SK-N-SH (cell line): ENCODE results near the gene KY. TPM values are rescaled to one million over a fixed set of nuclear protein-coding genes. Genes with fewer than 3 reads are reported as not detected.

Source experiments
- CTCF ChIA-PET: fragments of 300-600, 350-600 bp; formaldehyde crosslinking; extraction: SDS; loops from one replicate; lab custom pipeline; 2021; lab: Yijun Ruan, JAX
- POLR2A ChIA-PET: fragments of 350-600 bp; sonication (Branson Sonifier 250); formaldehyde crosslinking; extraction: SDS; loops from one replicate; lab custom pipeline; 2020; ENCODE audit warnings: antibody characterized with exemption, inconsistent platforms; lab: Yijun Ruan, JAX
- DNase-seq: peaks from one replicate; pipeline ENCODE4 v3.0.0; 2012
- H2AFZ ChIP-seq: fragments of 200-600 bp; sonication (generic); 2 replicates; pipeline ENCODE4 v1.8.1; 2016; ENCODE audit warnings: antibody characterized with exemption, mild to moderate bottlenecking, low read depth
- H3F3A ChIP-seq: fragments of 200-600 bp; sonication (generic); replicated peaks from 2 replicates; pipeline ENCODE3; 2016; ENCODE audit warnings: antibody characterized with exemption, mild to moderate bottlenecking; ENCODE audit not compliant: insufficient read depth
- H3K27ac ChIP-seq, 2 experiments: fragments of 200-500 bp in 1 of 2; fragments of 200-600 bp in 1 of 2; sonication (Bioruptor generic) in 1 of 2; sonication (generic), shearing (Covaris generic) in 1 of 2; 2 replicates each; pipeline versions ENCODE4 v1.5.1 to v1.6.1; 2014 to 2016; ENCODE audit warnings: low read depth in 2 of 2, inconsistent platforms in 1 of 2, low read length in 1 of 2, mild to moderate bottlenecking in 1 of 2, mixed read lengths in 1 of 2
- H3K27me3 ChIP-seq: fragments of 200-600 bp; sonication (generic), shearing (Covaris generic); 2 replicates; pipeline ENCODE4 v1.6.1; 2016; ENCODE audit warnings: mixed run types; ENCODE audit not compliant: insufficient read depth
- H3K36me3 ChIP-seq, 2 experiments: fragments of 200-500 bp in 1 of 2; fragments of 200-600 bp in 1 of 2; sonication (Bioruptor generic) in 1 of 2; sonication (generic) in 1 of 2; replicated peaks in 1 of 2; 2 replicates each; pipeline versions ENCODE3 to v1.5.1; 2014 to 2016; ENCODE audit warnings: low read length in 1 of 2, mild to moderate bottlenecking in 1 of 2; ENCODE audit not compliant: insufficient read depth in 2 of 2, control insufficient read depth in 1 of 2
- H3K4me1 ChIP-seq, 2 experiments: fragments of 200-500 bp in 1 of 2; fragments of 200-600 bp in 1 of 2; sonication (Bioruptor generic) in 1 of 2; sonication (generic), shearing (Covaris generic) in 1 of 2; 2 replicates each; pipeline versions ENCODE4 v1.5.1 to v1.6.1; 2014 to 2016; ENCODE audit warnings: low read depth in 1 of 2, low read length in 1 of 2, mixed run types in 1 of 2; ENCODE audit not compliant: insufficient read depth in 2 of 2, control insufficient read depth in 1 of 2
- H3K4me2 ChIP-seq: fragments of 200-600 bp; sonication (generic), shearing (Covaris generic); 2 replicates; pipeline ENCODE4 v1.6.1; 2017; ENCODE audit warnings: mixed run types
- H3K4me3 ChIP-seq, 2 experiments: fragments of 200-500 bp in 1 of 2; fragments of 200-600 bp in 1 of 2; sonication (Bioruptor generic) in 1 of 2; sonication (generic), shearing (Covaris generic) in 1 of 2; 2 replicates each; pipeline versions ENCODE4 v1.5.1 to v1.8.1; 2014 to 2016; ENCODE audit warnings: low read depth in 2 of 2, inconsistent platforms in 1 of 2, low read length in 1 of 2, mild to moderate bottlenecking in 1 of 2, mixed read lengths in 1 of 2, moderate library complexity in 1 of 2
- H3K79me2 ChIP-seq: fragments of 200-600 bp; sonication (generic); 2 replicates; pipeline ENCODE4 v1.8.1; 2017; ENCODE audit warnings: mild to moderate bottlenecking; ENCODE audit not compliant: insufficient read depth
- H3K9ac ChIP-seq: fragments of 200-600 bp; sonication (generic); 2 replicates; pipeline ENCODE4 v1.6.1; 2017; ENCODE audit warnings: mixed run types
- H3K9me2 ChIP-seq: fragments of 200-600 bp; sonication (generic); 2 replicates; pipeline ENCODE4 v1.6.1; 2017; ENCODE audit warnings: mixed run types
- H3K9me3 ChIP-seq: fragments of 200-600 bp; sonication (generic); 2 replicates; pipeline ENCODE4 v1.6.1; 2017; ENCODE audit warnings: mixed run types, mild to moderate bottlenecking, moderate library complexity
- H4K20me1 ChIP-seq: fragments of 200-600 bp; sonication (generic); 2 replicates; pipeline ENCODE4 v1.6.1; 2017; ENCODE audit warnings: mild to moderate bottlenecking, mixed run types; ENCODE audit not compliant: insufficient read depth
- CHD2 ChIP-seq: fragments of 150-350 bp; IDR thresholded peaks from 2 replicates; pipeline ENCODE4 v1.6.1; 2018; ENCODE audit warnings: low read length; ENCODE audit not compliant: partially characterized antibody
- EZH2phosphoT487 ChIP-seq: fragments of 200-600 bp; sonication (generic); IDR thresholded peaks from 2 replicates; pipeline ENCODE4 v1.6.1; 2017; ENCODE audit warnings: low read depth, mixed run types, mild to moderate bottlenecking, antibody characterized with exemption, moderate library complexity, borderline replicate concordance
- FOXJ3 ChIP-seq: sonication (generic); formaldehyde crosslinking; IDR thresholded peaks from 2 replicates; pipeline ENCODE4 v1.5.1; 2020; ENCODE audit warnings: mild to moderate bottlenecking, missing genetic modification reagents
- FOXM1 ChIP-seq: IDR thresholded peaks from 2 replicates; pipeline ENCODE4 v1.4.0; 2012; ENCODE audit warnings: low read depth, mild to moderate bottlenecking
- MAX ChIP-seq: IDR thresholded peaks from 2 replicates; pipeline ENCODE4 v1.4.0; 2012; ENCODE audit warnings: low read depth
- MEF2A ChIP-seq: IDR thresholded peaks from 2 replicates; pipeline ENCODE4 v1.4.0; 2012; ENCODE audit warnings: low read depth, borderline replicate concordance
- MXI1 ChIP-seq: IDR thresholded peaks from 2 replicates; pipeline ENCODE4 v1.6.1; 2012; ENCODE audit warnings: mild to moderate bottlenecking, low read depth, low read length, improper control_type of control experiment
- NFIC ChIP-seq: IDR thresholded peaks from 2 replicates; pipeline ENCODE4 v1.4.0; 2012; ENCODE audit warnings: borderline replicate concordance
- POLR2AphosphoS5 ChIP-seq: IDR thresholded peaks from 2 replicates; pipeline ENCODE4 v1.6.1; 2012; ENCODE audit warnings: low read depth, low read length
- RCOR1 ChIP-seq: fragments of 150-350 bp; IDR thresholded peaks from 2 replicates; pipeline ENCODE4 v1.6.1; 2017; ENCODE audit warnings: antibody characterized with exemption, low read length
- RXRA ChIP-seq: IDR thresholded peaks from 2 replicates; pipeline ENCODE4 v1.4.0; 2012; ENCODE audit warnings: low read depth, mild to moderate bottlenecking, borderline replicate concordance
- SMC3 ChIP-seq: IDR thresholded peaks from 2 replicates; pipeline ENCODE4 v1.6.1; 2012; ENCODE audit warnings: low read depth, low read length, improper control_type of control experiment
- TAF1 ChIP-seq: IDR thresholded peaks from 2 replicates; pipeline ENCODE4 v1.6.1; 2012; ENCODE audit warnings: low read depth, mild to moderate bottlenecking, low read length, moderate library complexity, borderline replicate concordance
- TCF12 ChIP-seq: IDR thresholded peaks from 2 replicates; pipeline ENCODE4 v1.4.0; 2012
- USF1 ChIP-seq: IDR thresholded peaks from 2 replicates; pipeline ENCODE4 v1.4.0; 2012; ENCODE audit warnings: low read depth, borderline replicate concordance
- USF2 ChIP-seq: fragments of 150-350 bp; IDR thresholded peaks from 2 replicates; pipeline ENCODE4 v1.6.1; 2017; ENCODE audit warnings: antibody characterized with exemption, low read length, low read depth, borderline replicate concordance
- YY1 ChIP-seq: IDR thresholded peaks from 2 replicates; pipeline ENCODE4 v1.4.0; 2012; ENCODE audit warnings: low read depth, mild to moderate bottlenecking
- ZBTB33 ChIP-seq: IDR thresholded peaks from 2 replicates; pipeline ENCODE4 v1.4.0; 2012; ENCODE audit warnings: low read depth, borderline replicate concordance
- WGBS: methylation state at CpG from one replicate; pipeline ENCODE4 v1.1.6; 2017; ENCODE audit warnings: low lambda C conversion rate; 5-methylcytosine and 5-hydroxymethylcytosine counted together
- polyA plus RNA-seq, 3 experiments: library from polyadenylated mRNA; depleted of rRNA; stranded (reverse); fragments of >200 nt; gene quantifications; 2 replicates each; pipeline ENCODE4 v1.2.3, GENCODE V29; 2012

Gene KY
- polyA plus RNA-seq, 1 of the 3 experiments (the other 2 are of a cell fraction): 2.4 TPM

- CTCF ChIA-PET: no interaction called here
- 96% methylated on average over 3 of the region's 3 CpGs for WGBS
- no peak overlapping the region for H2AFZ ChIP-seq
- POLR2A ChIA-PET: no interaction called here
- H3F3A ChIP-seq: no peaks in the 10 kb centered on the region
- no peaks in the 10 kb centered on the region for H3K9me2 ChIP-seq
- H3K4me2 ChIP-seq: no peak overlapping the region
- H3K27ac ChIP-seq: no peak overlapping the region
- no peaks in the 10 kb centered on the region for H3K27me3 ChIP-seq
- H3K9ac ChIP-seq: no peak overlapping the region
- no peak for DNase-seq
- H4K20me1 ChIP-seq: no peaks in the 10 kb centered on the region
- peaks cover 15 to 30% of the 10 kb centered on the region in 2 experiments for H3K36me3 ChIP-seq
- peaks cover 0 to 3% of the 10 kb centered on the region in 2 experiments; a peak in 1 of 4 replicates for H3K4me1 ChIP-seq
- H3K4me3 ChIP-seq: no peak overlapping the region
- no peaks in the 10 kb centered on the region for H3K9me3 ChIP-seq
- TF ChIP-seq CHD2 (no peak), TCF12 (no peak), POLR2AphosphoS5 (no peak), MAX (no peak), FOXJ3 (CRISPR knock-in tag) (no peak), USF2 (no peak), MEF2A (no peak), TAF1 (no peak), SMC3 (no peak), USF1 (no peak), EZH2phosphoT487 (no peak), RXRA (no peak), YY1 (no peak), NFIC (no peak), ZBTB33 (no peak), FOXM1 (no peak), RCOR1 (no peak), MXI1 (no peak)
- H3K79me2 ChIP-seq: no peaks in the 10 kb centered on the region
Observed at GRCh38 chr3:134559591-134559990, 91.2 kb downstream of the KY start.

Other genes starting within 250 kb of the KY start
- 63.5 and 76.4 TPM in 2 replicates for gene ANAPC13, start 165.0 kb downstream of the KY start, polyA plus RNA-seq (2012; rRNA removed)
- gene CEP63, start 165.0 kb downstream of the KY start, polyA plus RNA-seq (2012; rRNA removed): 6.0 and 6.3 TPM in 2 replicates
- 0.84 and 1.2 TPM in 2 replicates for gene EPHB1, start 144.2 kb upstream of the KY start, polyA plus RNA-seq (2012; rRNA removed)